Ammon's horn (tissue), 1 donor: ENCODE results near the gene CPT1A.

Source experiments
- DNase-seq: peaks from one replicate; pipeline ENCODE4 v3.0.0-alpha.2; 2016; ENCODE audit warnings: low spot score

CPT1A gene

GRCh38 chr11:68796801-68797200, 44.9 kb downstream of the CPT1A start:
- no peak for DNase-seq

GRCh38 chr11:68792400-68792966, 49.2 kb downstream of the CPT1A start:
- no peak for DNase-seq

GRCh38 chr11:68784653-68785052, 57.1 kb downstream of the CPT1A start:
- no peak for DNase-seq

GRCh38 chr11:68783216-68783821, 58.4 kb downstream of the CPT1A start:
- DNase-seq: no peak

- DNase-seq: no peak
Observed at GRCh38 chr11:68782711-68783110, 59.0 kb downstream of the CPT1A start.

- DNase-seq: no peak
Observed at GRCh38 chr11:68780829-68781228, 60.9 kb downstream of the CPT1A start.

- no peak for DNase-seq
Observed at GRCh38 chr11:68778205-68778604, 63.5 kb downstream of the CPT1A start.

- DNase-seq: no peak
Observed at GRCh38 chr11:68776442-68777235, 65.1 kb downstream of the CPT1A start.

GRCh38 chr11:68775951-68776388, 65.7 kb downstream of the CPT1A start:
- no peak for DNase-seq

- no peak for DNase-seq
Observed at GRCh38 chr11:68774194-68774585, 67.5 kb downstream of the CPT1A start.

- no peak for DNase-seq
Observed at GRCh38 chr11:68773521-68774193, 68.1 kb downstream of the CPT1A start.

- no peak for DNase-seq
Observed at GRCh38 chr11:68772936-68773335, 68.8 kb downstream of the CPT1A start.

GRCh38 chr11:68770781-68771180, 70.9 kb downstream of the CPT1A start:
- no peak for DNase-seq

GRCh38 chr11:68767672-68768071, 74.0 kb downstream of the CPT1A start:
- DNase-seq: no peak

- no peak for DNase-seq
Observed at GRCh38 chr11:68766786-68767185, 74.9 kb downstream of the CPT1A start.

GRCh38 chr11:68764746-68765145, 77.0 kb downstream of the CPT1A start:
- no peak for DNase-seq

GRCh38 chr11:68763926-68764657, 77.6 kb downstream of the CPT1A start:
- no peak for DNase-seq

- no peak for DNase-seq
Observed at GRCh38 chr11:68763181-68763721, 78.5 kb downstream of the CPT1A start.

GRCh38 chr11:68762481-68762880, 79.2 kb downstream of the CPT1A start:
- no peak for DNase-seq

- DNase-seq: no peak
Observed at GRCh38 chr11:68761801-68762200, 79.9 kb downstream of the CPT1A start.

- no peak for DNase-seq
Observed at GRCh38 chr11:68759991-68760390, 81.7 kb downstream of the CPT1A start.

GRCh38 chr11:68757711-68758110, 84.0 kb downstream of the CPT1A start:
- no peak for DNase-seq
